ENCODE results near the gene GTF2IRD1. TPM values are rescaled to one million over a fixed set of nuclear protein-coding genes. Genes with fewer than 3 reads are reported as not detected.

The GTF2IRD1 gene
- total and polyA plus RNA-seq, 2 of the 4 experiments (the other 2 are of a cell fraction) = 4.1 to 21.9 TPM

DNA sequence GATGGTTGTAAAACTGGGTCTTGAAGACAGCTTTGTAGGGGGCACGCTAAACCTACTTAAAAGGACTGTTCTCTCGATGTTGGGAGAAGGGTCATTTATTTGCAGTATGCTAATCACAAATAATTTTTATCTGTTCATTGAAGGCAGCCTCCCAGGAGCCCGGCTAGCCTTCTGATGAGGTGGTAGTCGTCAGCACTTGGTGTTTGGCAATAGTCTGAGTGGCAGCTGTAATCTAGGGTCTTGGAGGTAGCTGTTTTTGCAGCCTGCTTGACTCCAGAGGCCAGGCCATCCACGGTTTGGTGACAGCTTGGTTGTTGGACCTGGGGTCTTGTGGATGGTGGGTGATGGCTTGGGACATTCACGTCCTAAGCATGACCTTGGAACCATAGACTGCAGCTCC is 2.2 kb downstream of the GTF2IRD1 start:
- Histone ChIP-seq H3K79me1 (ENCODE audit: low read depth in 1 of 2, low read length in 2 of 2) (peaks cover 8 to 69% of the 10 kb centered on the region in 2 experiments), H4K8ac (ENCODE audit: low read depth in 2 of 2, low read length in 2 of 2) (no peak overlapping the region), H3K4me2 (ENCODE audit: low read depth, low read length) (peak overlapping the region; percentile 70; the same call in 1 of the 2 replicates), H2AFZ (replicated peaks; ENCODE audit: low read length, poor library complexity) (no peak overlapping the region), H3K4me3 (ENCODE audit: insufficient read depth, low read depth, low read length) (no peak overlapping the region), H2AK5ac (ENCODE audit: low read depth, low read length) (no peak overlapping the region), H3K23ac (ENCODE audit: low read depth, low read length) (0 out of 2 replicates have a peak overlapping the region, but pooled peaks have one; percentile 11), H2BK15ac (ENCODE audit: low read depth, low read length) (no peak overlapping the region), H2BK120ac (ENCODE audit: low read depth, low read length) (no peak overlapping the region), H2BK20ac (ENCODE audit: low read depth, low read length) (no peak overlapping the region), H4K5ac (ENCODE audit: low read depth, low read length) (no peak overlapping the region), H4K91ac (ENCODE audit: insufficient read depth, low read depth, low read length) (no peak overlapping the region), H3K27ac (ENCODE audit: insufficient read depth, low read length) (no peak overlapping the region), H3K14ac (replicated peaks; ENCODE audit: low read depth, low read length) (no peak overlapping the region), H2BK5ac (ENCODE audit: low read depth, low read length, poor library complexity, severe bottlenecking) (no peak overlapping the region), H4K20me1 (ENCODE audit: insufficient read depth, low read length) (peaks cover 51% of the 10 kb centered on the region), H3K56ac (ENCODE audit: extremely low read depth, insufficient read depth, low read length) (no peak overlapping the region), H3K9me1 (ENCODE audit: insufficient read depth, low read length) (peaks cover 11% of the 10 kb centered on the region), H3K18ac (ENCODE audit: low read depth, low read length) (no peak overlapping the region), H3K9ac (ENCODE audit: low read depth, low read length) (no peak overlapping the region), H3K36me3 (ENCODE audit: control insufficient read depth, insufficient read depth, low read length) (no peaks in the 10 kb centered on the region; the same call in 1 of the 2 replicates), H3K4me1 (ENCODE audit: control insufficient read depth, insufficient read depth, low read length) (peaks cover 16% of the 10 kb centered on the region), H3K27me3 (ENCODE audit: control insufficient read depth, insufficient read depth, low read length) (no peaks in the 10 kb centered on the region), H3K4ac (ENCODE audit: low read depth, low read length) (no peak overlapping the region; the same call in 1 of the 2 replicates), H2AK9ac (replicated peaks; ENCODE audit: low read depth, low read length, poor library complexity) (no peak overlapping the region), H3K9me3 (ENCODE audit: control insufficient read depth, insufficient read depth, low read length) (no peaks in the 10 kb centered on the region)
- POLR2A ChIA-PET (ENCODE audit: unreplicated experiment) = no interaction called here
- DNase-seq (no peak), ATAC-seq (ENCODE audit: low read depth) (no peak)
- in situ Hi-C loops (cut with MboI; ENCODE audit: low sequenced_read_pairs) (no loop called here), dilution Hi-C loops (cut with HindIII; ENCODE audit: low sequenced_read_pairs, unreplicated experiment) (no loop called here), intact Hi-C loops (cut with micrococcal nuclease) (loop anchor here (2.0 kb wide), 1 partner anchor 49 kb away; no protein-coding TSS in a partner anchor)
- CTCF ChIA-PET = no interaction called here
- BruUV-seq (replicated peaks) = no TSS peak
- TF ChIP-seq RAD21 (IDR thresholded peaks at IDR 0.05; ENCODE audit: low read length) (no peak), CEBPB (IDR thresholded peaks at IDR 0.05; ENCODE audit: low read depth, low read length) (peak; percentile 61)
- 71% methylated on average over 1 of the region's 6 CpGs; no CpG with 5 or more reads in 1 of the 2 experiments for WGBS, 2 experiments (ENCODE audit: extremely low coverage in 2 of 2, insufficient read length in 1 of 2)

All from IMR-90 (cell line).